Measurements from ENCODE around the gene SLIT3. TPM values are rescaled to one million over a fixed set of nuclear protein-coding genes. Genes with fewer than 3 reads are reported as not detected.
A peak's percentile ranks its signal among the peaks of the same experiment; 100 is the strongest.

The SLIT3 gene
- total RNA-seq, 4 donors from 2014 or later = 0.72 to 37.4 (median 5.3) TPM

GRCh38 chr5:168620807-168621206 is 680.1 kb downstream of the SLIT3 start:
- H3K27me3 ChIP-seq = no peaks in the 10 kb centered on the region
- H3K4me3 ChIP-seq = no peak overlapping the region
- WGBS, 2 donors = 50 to 75% methylated on average over 1 of the region's 1 CpG
- no peaks in the 10 kb centered on the region for H3K4me1 ChIP-seq
- H3K36me3 ChIP-seq = no peaks in the 10 kb centered on the region
- intact Hi-C loops (cut with DNase I) = no loop called here
- no peak for TF ChIP-seq POLR2A (IDR thresholded peaks at IDR 0.05)
- TF ChIP-seq, protein P1, sequence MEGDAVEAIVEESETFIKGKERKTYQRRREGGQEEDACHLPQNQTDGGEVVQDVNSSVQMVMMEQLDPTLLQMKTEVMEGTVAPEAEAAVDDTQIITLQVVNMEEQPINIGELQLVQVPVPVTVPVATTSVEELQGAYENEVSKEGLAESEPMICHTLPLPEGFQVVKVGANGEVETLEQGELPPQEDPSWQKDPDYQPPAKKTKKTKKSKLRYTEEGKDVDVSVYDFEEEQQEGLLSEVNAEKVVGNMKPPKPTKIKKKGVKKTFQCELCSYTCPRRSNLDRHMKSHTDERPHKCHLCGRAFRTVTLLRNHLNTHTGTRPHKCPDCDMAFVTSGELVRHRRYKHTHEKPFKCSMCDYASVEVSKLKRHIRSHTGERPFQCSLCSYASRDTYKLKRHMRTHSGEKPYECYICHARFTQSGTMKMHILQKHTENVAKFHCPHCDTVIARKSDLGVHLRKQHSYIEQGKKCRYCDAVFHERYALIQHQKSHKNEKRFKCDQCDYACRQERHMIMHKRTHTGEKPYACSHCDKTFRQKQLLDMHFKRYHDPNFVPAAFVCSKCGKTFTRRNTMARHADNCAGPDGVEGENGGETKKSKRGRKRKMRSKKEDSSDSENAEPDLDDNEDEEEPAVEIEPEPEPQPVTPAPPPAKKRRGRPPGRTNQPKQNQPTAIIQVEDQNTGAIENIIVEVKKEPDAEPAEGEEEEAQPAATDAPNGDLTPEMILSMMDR (IDR thresholded peaks at IDR 0.05) = no peak
- no peak for DNase-seq
- no peak overlapping the region for H3K27ac ChIP-seq
- no peaks in the 10 kb centered on the region for H3K9me3 ChIP-seq

- Histone ChIP-seq H3K36me3 (no peaks in the 10 kb centered on the region), H3K4me3 (no peak overlapping the region), H3K4me1 (peaks cover 0 to 9% (median 0%) of the 10 kb centered on the region in 3 donors), H3K27ac (no peak overlapping the region), H3K27me3 (no peaks in the 10 kb centered on the region), H3K9me3 (no peaks in the 10 kb centered on the region)
- 96 to 100% methylated on average over 2 to 3 of the region's 10 CpGs for WGBS, 2 donors
- intact Hi-C loops (cut with DNase I) = no loop called here
- DNase-seq = no peak
- no peak for TF ChIP-seq POLR2A (IDR thresholded peaks at IDR 0.05)
- TF ChIP-seq, protein P1 (IDR thresholded peaks at IDR 0.05) = no peak
Measured at GRCh38 chr5:168614661-168615060, 686.3 kb downstream of the SLIT3 start.

GRCh38 chr5:168613996-168614395 is 686.9 kb downstream of the SLIT3 start:
- TF ChIP-seq POLR2A (IDR thresholded peaks at IDR 0.05) = no peak
- TF ChIP-seq, protein P1 (IDR thresholded peaks at IDR 0.05) = no peak
- Histone ChIP-seq H3K36me3 (no peaks in the 10 kb centered on the region), H3K9me3 (no peaks in the 10 kb centered on the region), H3K27me3 (no peaks in the 10 kb centered on the region), H3K4me1 (peaks cover 0 to 9% (median 0%) of the 10 kb centered on the region in 3 donors), H3K27ac (no peak overlapping the region), H3K4me3 (no peak overlapping the region)
- DNase-seq = no peak
- intact Hi-C loops (cut with DNase I) = no loop called here
- 53 to 70% methylated on average over 1 of the region's 1 CpG for WGBS, 2 donors

DNA sequence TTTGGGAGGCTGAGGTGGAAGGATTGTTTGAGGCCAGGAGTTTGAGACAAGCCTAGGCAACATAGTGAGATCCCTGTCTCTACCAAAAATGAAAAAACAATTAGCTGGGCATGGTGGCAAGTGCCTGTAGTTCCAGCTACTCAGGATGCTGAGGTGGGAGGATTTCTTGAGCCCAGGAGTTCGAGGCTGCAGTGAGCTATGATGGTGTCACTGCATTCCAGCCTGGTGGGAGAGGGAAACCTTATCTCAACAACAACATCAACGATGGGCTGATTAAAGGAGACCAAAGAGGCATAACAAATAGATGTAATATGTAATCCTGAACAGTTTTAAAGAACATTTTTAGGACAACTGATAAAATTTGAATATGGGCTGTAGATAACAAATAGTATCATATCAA is 687.5 kb downstream of the SLIT3 start:
- intact Hi-C loops (cut with DNase I) = no loop called here
- 32 to 43% methylated on average over 2 of the region's 2 CpGs for WGBS, 2 donors
- Histone ChIP-seq H3K9me3 (no peaks in the 10 kb centered on the region), H3K4me1 (peaks cover 0 to 9% (median 0%) of the 10 kb centered on the region in 3 donors), H3K27me3 (no peaks in the 10 kb centered on the region), H3K4me3 (no peak overlapping the region), H3K36me3 (no peaks in the 10 kb centered on the region), H3K27ac (peak overlapping the region in 1 of 4 donors; percentile 36)
- DNase-seq = no peak
- TF ChIP-seq, protein P1 (IDR thresholded peaks at IDR 0.05) = no peak
- no peak for TF ChIP-seq POLR2A (IDR thresholded peaks at IDR 0.05)

- DNase-seq = no peak
- TF ChIP-seq, protein P1 (IDR thresholded peaks at IDR 0.05) = no peak
- no peak for TF ChIP-seq POLR2A (IDR thresholded peaks at IDR 0.05)
- Histone ChIP-seq H3K9me3 (no peaks in the 10 kb centered on the region), H3K4me3 (no peak overlapping the region), H3K27ac (peak overlapping the region in 1 of 4 donors; percentile 36), H3K27me3 (no peaks in the 10 kb centered on the region), H3K36me3 (no peaks in the 10 kb centered on the region), H3K4me1 (peaks cover 0 to 9% (median 0%) of the 10 kb centered on the region in 3 donors)
- 33 to 50% methylated on average over 2 of the region's 2 CpGs for WGBS, 2 donors
- intact Hi-C loops (cut with DNase I) = no loop called here
Measured at GRCh38 chr5:168612996-168613395, 687.9 kb downstream of the SLIT3 start.
